WTC11 (cell line): Measurements from ENCODE around the gene SKI. TPM values are rescaled to one million over a fixed set of nuclear protein-coding genes. Genes with fewer than 3 reads are reported as not detected.

Source experiments
- ATAC-seq: fragments of 200-7000 bp; cut with Tn5 transposase; 2 replicates; pipeline ENCODE4 v1.10.0; 2021; ENCODE audit warnings: mild to moderate bottlenecking, moderate library complexity
- CTCF ChIA-PET: fragments of 300-600 bp; sonication (Branson Sonifier 250); formaldehyde crosslinking; loops from one replicate; lab custom pipeline; 2021; ENCODE audit warnings: antibody characterized with exemption; lab: Charles Lee
- POLR2A ChIA-PET: fragments of 350-600 bp; sonication (Branson Sonifier 250); formaldehyde crosslinking; loops from one replicate; lab custom pipeline; 2021; ENCODE audit warnings: antibody characterized with exemption; lab: Charles Lee
- DNase-seq: peaks from one replicate; pipeline ENCODE4 v3.0.0; 2021; ENCODE audit warnings: low spot score
- H3K27ac Mint-ChIP-seq: 2 replicates; pipeline ENCODE4 v1.8.0; 2021; ENCODE audit warnings: mixed read lengths
- H3K27me3 Mint-ChIP-seq: 2 replicates; pipeline ENCODE4 v1.8.0; 2021; ENCODE audit warnings: low read depth, mild to moderate bottlenecking, moderate library complexity, mixed read lengths
- H3K36me3 Mint-ChIP-seq: 2 replicates; pipeline ENCODE4 v1.8.0; 2021; ENCODE audit warnings: mixed read lengths
- H3K4me1 Mint-ChIP-seq: 2 replicates; pipeline ENCODE4 v1.8.0; 2022; ENCODE audit warnings: mixed read lengths
- H3K4me3 Mint-ChIP-seq: 2 replicates; pipeline ENCODE4 v1.8.0; 2021; ENCODE audit warnings: mild to moderate bottlenecking, moderate library complexity, mixed read lengths
- H3K9me3 Mint-ChIP-seq: 2 replicates; pipeline ENCODE4 v1.8.0; 2021; ENCODE audit warnings: mixed read lengths
- CREB1 ChIP-seq: sonication (generic); formaldehyde crosslinking; IDR thresholded peaks from 2 replicates; pipeline ENCODE4 v1.8.0; 2023; ENCODE audit warnings: mild to moderate bottlenecking, missing genetic modification reagents
- E2F1 ChIP-seq: sonication (generic); formaldehyde crosslinking; IDR thresholded peaks from 2 replicates; pipeline ENCODE4 v1.8.0; 2022; ENCODE audit warnings: mild to moderate bottlenecking, missing genetic modification reagents
- ERG ChIP-seq: fragments of 250-450 bp; sonication (Bioruptor Pico); IDR thresholded peaks from 2 replicates; pipeline ENCODE4 v1.8.0; 2021; ENCODE audit warnings: mild to moderate bottlenecking
- ESRRA ChIP-seq: sonication (generic); formaldehyde crosslinking; IDR thresholded peaks from 2 replicates; pipeline ENCODE4 v1.8.1; 2022; ENCODE audit warnings: mild to moderate bottlenecking, missing genetic modification reagents, borderline replicate concordance
- FOXJ3 ChIP-seq: sonication (generic); formaldehyde crosslinking; IDR thresholded peaks from 2 replicates; pipeline ENCODE4 v1.9.0; 2021; ENCODE audit warnings: missing genetic modification reagents, mild to moderate bottlenecking, borderline replicate concordance
- FOXP4 ChIP-seq: sonication (generic); formaldehyde crosslinking; IDR thresholded peaks from 2 replicates; pipeline ENCODE4 v1.8.0; 2022; ENCODE audit warnings: mild to moderate bottlenecking, missing genetic modification reagents
- IRF1 ChIP-seq: sonication (generic); formaldehyde crosslinking; IDR thresholded peaks from 2 replicates; pipeline ENCODE4 v1.8.0; 2023; ENCODE audit warnings: missing genetic modification reagents
- JUN ChIP-seq: sonication (generic); formaldehyde crosslinking; IDR thresholded peaks from 2 replicates; pipeline ENCODE4 v1.8.0; 2023; ENCODE audit warnings: mild to moderate bottlenecking, missing genetic modification reagents
- MXD4 ChIP-seq: fragments of 250-450 bp; sonication (Bioruptor Pico); IDR thresholded peaks from 2 replicates; pipeline ENCODE4 v1.8.0; 2021; ENCODE audit warnings: mild to moderate bottlenecking, moderate library complexity, borderline replicate concordance
- MYBL2 ChIP-seq: sonication (generic); formaldehyde crosslinking; IDR thresholded peaks from 2 replicates; pipeline ENCODE4 v1.8.1; 2023; ENCODE audit warnings: mild to moderate bottlenecking, moderate library complexity, missing genetic modification reagents
- NR2C2 ChIP-seq: sonication (generic); formaldehyde crosslinking; IDR thresholded peaks from 2 replicates; pipeline ENCODE4 v1.8.0; 2022; ENCODE audit warnings: mild to moderate bottlenecking, missing genetic modification reagents
- TCF7 ChIP-seq: sonication (generic); formaldehyde crosslinking; IDR thresholded peaks from 2 replicates; pipeline ENCODE4 v1.8.0; 2022; ENCODE audit warnings: mild to moderate bottlenecking, low read depth, missing genetic modification reagents, moderate library complexity
- ZNF138 ChIP-seq: sonication (generic); formaldehyde crosslinking; conservative IDR thresholded peaks from 2 replicates; pipeline ENCODE4 v1.8.1; 2022; ENCODE audit warnings: mild to moderate bottlenecking, moderate library complexity, missing genetic modification reagents
- ZSCAN18 ChIP-seq: fragments of 250-450 bp; sonication (Bioruptor Pico); IDR thresholded peaks from 2 replicates; pipeline ENCODE4 v2.1.2; 2022; ENCODE audit warnings: mild to moderate bottlenecking, moderate library complexity
- total RNA-seq: library from RNA; stranded (reverse); gene quantifications from 3 replicates; pipeline ENCODE4 v1.2.3, GENCODE V29; 2021

Gene SKI
- total RNA-seq, 1 experiment from 2014 or later, result 88.6 TPM

- no peaks in the 10 kb centered on the region for H3K27me3 Mint-ChIP-seq
Measured at GRCh38 chr1:2290595-2291510, 62.7 kb downstream of the SKI start.

GRCh38 chr1:2291577-2291976 is 63.5 kb downstream of the SKI start:
- POLR2A ChIA-PET, result no interaction called here

More at GRCh38 chr1:2290595-2291510, 62.7 kb downstream of the SKI start:
- peak overlapping the region; percentile 95 for H3K27ac Mint-ChIP-seq
- ChIA-PET CTCF (interaction anchor here (2.5 kb wide), 1 partner anchor 91 kb away, joined by 11 read pairs; no protein-coding TSS in a partner anchor), POLR2A (no interaction called here)
- no peak for TF ChIP-seq FOXP4
- no peak for TF ChIP-seq ZNF138
- no peak for TF ChIP-seq MXD4 (CRISPR knock-in tag)
- TF ChIP-seq CREB1, result no peak
- TF ChIP-seq ESRRA (CRISPR knock-in tag), result no peak
- no peak for TF ChIP-seq TCF7 (CRISPR knock-in tag)
- TF ChIP-seq E2F1 (CRISPR knock-in tag), result no peak
- no peak for TF ChIP-seq JUN (CRISPR knock-in tag)
- TF ChIP-seq NR2C2, result no peak
- no peak for TF ChIP-seq IRF1 (CRISPR knock-in tag)
- no peaks in the 10 kb centered on the region for H3K9me3 Mint-ChIP-seq
- peak; percentile 21; the same call in 1 of the 2 replicates for ATAC-seq
- H3K4me1 Mint-ChIP-seq, result peaks cover 47% of the 10 kb centered on the region
- no peak overlapping the region for H3K4me3 Mint-ChIP-seq
- no peak for DNase-seq
- H3K36me3 Mint-ChIP-seq, result no peaks in the 10 kb centered on the region; the same call in 1 of the 2 replicates

More at GRCh38 chr1:2291577-2291976, 63.5 kb downstream of the SKI start:
- Mint-ChIP-seq H3K4me1 (peaks cover 47% of the 10 kb centered on the region), H3K9me3 (no peaks in the 10 kb centered on the region), H3K4me3 (no peak overlapping the region), H3K27me3 (no peaks in the 10 kb centered on the region), H3K36me3 (no peaks in the 10 kb centered on the region; the same call in 1 of the 2 replicates), H3K27ac (no peak overlapping the region)
- TF ChIP-seq ERG (CRISPR knock-in tag) (no peak), MYBL2 (CRISPR knock-in tag) (no peak), MXD4 (CRISPR knock-in tag) (no peak), ZSCAN18 (CRISPR knock-in tag) (no peak), IRF1 (CRISPR knock-in tag) (no peak), FOXJ3 (CRISPR knock-in tag) (no peak)
- CTCF ChIA-PET, result interaction anchor here (1.4 kb wide), 1 partner anchor 20 kb away, joined by 3 read pairs; no protein-coding TSS in a partner anchor
- DNase-seq, result no peak
- ATAC-seq, result no peak
